Lung microvascular endothelial cell (primary cell): ENCODE results near the gene ADPRS. TPM values are rescaled to one million over a fixed set of nuclear protein-coding genes. Genes with fewer than 3 reads are reported as not detected.
A peak's percentile ranks its signal among the peaks of the same experiment; 100 is the strongest.

Experiments used
- DNase-seq, 2 donors: peaks; one replicate each; pipeline versions ENCODE4 v3.0.0 to v3.0.0-alpha.2; 2010; ENCODE audit warnings: low read depth in 2 of 2
- total RNA-seq: library from RNA; depleted of rRNA; stranded (reverse); fragments of >200 nt; gene quantifications from 2 replicates; pipeline ENCODE4 v1.2.1, GENCODE V29; 2014

ADPRS gene
- total RNA-seq, 1 donor from 2014 or later, result 38.1 TPM

DNA sequence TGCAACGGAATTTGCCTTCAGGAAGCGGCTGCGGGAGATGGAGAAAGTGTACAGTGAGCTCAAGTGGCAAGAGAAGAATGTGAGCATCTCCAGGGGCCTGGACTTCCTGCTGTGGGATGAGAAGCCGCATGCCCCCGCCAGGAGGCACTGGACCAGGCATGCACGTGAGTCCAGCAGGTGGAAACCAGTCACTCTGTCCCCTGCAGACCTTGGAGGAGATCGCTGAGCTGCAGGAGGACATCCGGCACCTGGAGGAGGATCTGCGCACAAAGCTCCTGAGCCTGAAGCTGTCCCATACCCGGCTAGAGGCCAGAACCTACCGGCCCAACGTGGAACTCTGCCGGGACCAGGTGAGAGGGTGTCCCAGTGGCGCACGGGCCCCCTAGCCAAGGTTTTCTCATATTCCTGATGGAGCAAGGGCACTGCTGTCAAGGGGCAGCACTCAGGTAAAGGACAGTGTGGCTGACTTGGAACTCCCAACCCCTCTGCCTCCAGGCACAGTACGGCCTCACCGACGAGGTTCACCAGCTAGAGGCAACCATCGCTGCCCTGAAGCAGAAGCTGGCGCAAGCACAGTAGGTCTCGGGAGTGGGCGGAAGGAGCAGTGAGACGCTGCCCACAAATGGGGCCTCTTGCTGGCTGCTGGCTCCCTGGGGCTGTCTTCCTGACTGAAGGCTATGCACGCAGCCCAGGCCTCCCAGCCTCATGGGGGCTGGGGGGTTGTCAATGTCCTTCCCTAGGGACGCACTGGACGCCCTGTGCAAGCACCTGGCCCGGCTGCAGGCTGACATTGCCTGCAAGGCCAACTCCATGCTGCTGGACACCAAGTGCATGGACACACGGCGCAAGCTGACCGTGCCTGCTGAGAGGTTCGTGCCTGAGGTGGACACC, 1.2 kb upstream of the ADPRS start:
- DNase-seq, result no peak

GRCh38 chr1:36088265-36088576, 471 bp upstream of the ADPRS start:
- no peak for DNase-seq

- peak; percentile 63 to 78 for DNase-seq
These were observed 865 bp downstream of the ADPRS start for GRCh38 chr1:36089393-36090121.

DNA sequence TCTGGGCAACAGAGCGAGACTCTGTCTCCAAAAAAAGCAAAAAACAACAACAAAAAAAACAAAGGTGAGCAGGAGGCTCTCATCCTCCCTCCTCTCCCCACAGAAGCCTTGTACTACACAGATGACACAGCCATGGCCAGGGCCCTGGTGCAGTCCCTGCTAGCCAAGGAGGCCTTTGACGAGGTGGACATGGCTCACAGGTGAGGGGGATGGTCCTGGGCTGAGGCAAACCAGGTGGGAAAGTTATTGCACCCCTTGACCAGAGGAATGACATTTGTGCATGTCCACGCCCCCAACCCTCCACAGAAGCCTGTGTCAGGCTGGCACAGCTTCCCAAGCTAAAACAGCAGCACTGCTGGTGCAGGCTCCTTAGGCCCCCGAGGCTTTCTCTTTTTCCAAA, 2.4 kb downstream of the ADPRS start:
- no peak for DNase-seq

- no peak for DNase-seq
These were observed 3.0 kb downstream of the ADPRS start for GRCh38 chr1:36091698-36092097.

DNA sequence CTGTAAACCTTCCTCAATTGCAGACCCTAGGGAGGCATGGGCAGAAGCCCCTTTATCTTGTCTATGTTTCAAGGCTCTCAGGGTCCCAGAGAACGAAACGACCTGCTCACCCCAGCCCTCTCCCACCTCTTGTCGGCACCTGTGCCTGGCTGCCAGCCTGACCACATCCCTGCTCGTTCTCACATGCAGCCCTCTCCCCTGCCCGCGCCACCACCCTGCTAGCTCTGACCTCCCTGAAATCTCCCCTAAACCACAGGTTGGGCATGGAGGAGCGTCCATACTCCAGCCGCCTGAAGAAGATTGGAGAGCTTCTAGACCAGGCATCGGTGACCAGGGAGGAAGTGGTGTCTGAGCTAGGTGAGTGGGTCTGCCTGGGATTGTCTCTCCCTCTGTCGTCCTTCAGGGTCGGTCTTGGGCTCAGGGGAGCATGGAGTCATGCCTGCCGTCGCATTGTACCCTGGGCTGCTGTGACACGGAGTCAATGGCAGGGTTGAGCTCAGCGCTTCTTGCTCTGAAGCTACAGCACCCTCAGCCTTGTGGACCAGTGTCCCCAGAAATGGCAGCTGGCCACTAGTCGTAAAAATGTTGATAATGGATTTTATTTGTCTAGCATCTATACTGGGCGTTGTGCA, 3.6 kb downstream of the ADPRS start:
- no peak for DNase-seq

DNA sequence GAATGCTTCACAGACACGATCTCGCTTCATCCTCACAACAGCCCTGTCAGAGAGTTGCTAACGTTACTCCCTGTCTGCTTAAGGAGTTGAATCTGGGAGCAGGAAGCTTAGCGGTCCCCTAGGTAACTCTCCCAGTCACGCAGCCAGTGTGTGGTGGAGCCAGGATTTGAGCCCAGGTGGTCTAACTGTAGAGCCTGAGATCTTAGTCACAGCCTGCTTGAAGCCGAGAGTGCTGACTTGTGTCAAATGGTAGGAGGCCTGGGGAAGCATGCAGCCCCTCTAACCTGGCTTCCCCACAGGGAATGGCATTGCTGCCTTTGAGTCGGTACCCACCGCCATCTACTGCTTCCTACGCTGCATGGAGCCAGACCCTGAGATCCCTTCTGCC, 4.1 kb downstream of the ADPRS start:
- DNase-seq, result no peak

GRCh38 chr1:36093226-36093625, 4.5 kb downstream of the ADPRS start:
- DNase-seq, result no peak

DNA sequence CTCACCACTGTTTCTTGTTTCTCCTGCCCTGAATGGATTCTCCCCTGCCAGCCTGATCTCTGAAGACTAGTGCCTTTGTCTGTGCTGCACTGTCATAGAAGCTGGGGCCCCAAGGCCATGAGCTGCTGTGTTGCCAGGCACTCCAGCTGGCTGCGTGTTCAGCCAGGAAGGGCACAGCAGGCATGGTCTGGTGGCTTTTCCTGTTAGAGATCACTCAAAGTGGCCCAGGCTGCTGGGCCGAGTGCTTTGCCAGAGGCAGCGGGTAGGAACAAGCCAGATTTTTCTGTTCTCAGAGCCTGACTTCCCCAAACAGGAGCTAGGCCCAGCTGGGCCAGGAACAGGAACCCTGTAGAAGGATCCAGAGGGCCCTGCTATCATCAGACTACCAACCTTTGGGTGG, 5.2 kb downstream of the ADPRS start:
- DNase-seq, result no peak

DNA sequence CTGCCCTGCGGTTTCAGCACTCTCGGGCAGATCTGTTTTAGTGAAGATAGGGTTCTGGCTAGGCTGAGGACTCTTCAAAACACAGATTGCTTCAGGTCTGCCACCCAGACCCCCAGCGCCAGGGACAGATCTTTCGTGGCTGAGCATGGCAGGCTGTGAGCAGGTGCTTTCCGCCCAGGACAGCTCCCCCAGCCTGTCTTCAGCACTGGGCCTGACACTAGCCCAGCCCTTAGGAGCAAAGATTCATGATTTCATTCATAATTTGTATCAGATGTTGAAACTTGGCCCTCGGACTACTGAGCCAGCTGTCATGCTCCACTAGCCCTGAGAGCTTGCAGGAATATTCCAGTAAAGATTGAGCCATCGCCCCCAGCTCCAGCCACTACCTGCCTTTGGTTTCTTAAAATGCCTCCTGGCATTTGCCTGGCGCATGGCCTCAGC, 5.9 kb downstream of the ADPRS start:
- no peak for DNase-seq

GRCh38 chr1:36095760-36096405, 7.2 kb downstream of the ADPRS start:
- peak in 1 of 2 donors; percentile 53 for DNase-seq

- peak in 1 of 2 donors; percentile 23 for DNase-seq
These were observed 8.1 kb downstream of the ADPRS start for GRCh38 chr1:36096500-36097432.

DNA sequence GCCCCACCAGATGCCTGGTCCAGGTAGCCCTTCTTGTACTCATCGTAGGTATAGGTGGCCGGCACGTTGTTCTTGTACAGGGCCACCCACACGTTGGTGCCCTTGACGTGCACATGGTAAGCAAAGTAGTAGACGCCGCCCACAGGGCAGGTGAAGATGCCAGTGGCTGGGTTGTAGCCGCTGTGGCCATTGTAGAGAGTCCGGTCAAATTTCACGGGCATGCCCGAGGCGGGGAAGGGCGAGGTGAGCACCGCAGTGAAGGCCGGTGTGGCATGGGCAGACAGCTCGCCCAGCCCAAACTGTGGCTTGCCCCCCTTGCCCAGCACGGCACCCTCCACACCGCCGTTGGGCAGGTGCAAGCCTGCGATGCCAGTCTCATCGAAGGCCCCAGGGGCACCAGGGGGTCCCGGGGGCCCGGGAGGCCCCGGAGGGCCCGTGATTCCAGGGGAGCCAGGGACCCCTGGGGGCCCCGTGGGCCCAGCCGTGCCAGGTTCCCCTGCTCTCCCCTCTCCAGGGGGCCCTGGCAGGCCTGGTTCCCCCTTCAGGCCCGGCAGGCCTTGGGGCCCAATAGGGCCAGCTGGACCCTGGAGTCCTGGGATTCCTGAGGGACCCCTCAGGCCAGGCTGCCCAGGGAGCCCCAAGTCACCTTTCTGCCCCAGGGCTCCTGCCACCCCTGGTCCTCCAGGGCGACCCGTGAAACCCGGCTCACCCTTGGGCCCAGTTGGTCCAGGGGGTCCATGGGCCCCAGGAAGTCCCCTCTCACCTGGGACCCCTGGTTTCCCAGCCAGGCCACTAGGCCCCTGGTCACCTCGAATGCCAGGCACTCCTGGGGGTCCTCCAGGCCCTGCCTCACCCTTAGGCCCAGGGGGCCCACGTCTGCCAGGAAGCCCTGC, 9.2 kb downstream of the ADPRS start:
- no peak for DNase-seq

DNA sequence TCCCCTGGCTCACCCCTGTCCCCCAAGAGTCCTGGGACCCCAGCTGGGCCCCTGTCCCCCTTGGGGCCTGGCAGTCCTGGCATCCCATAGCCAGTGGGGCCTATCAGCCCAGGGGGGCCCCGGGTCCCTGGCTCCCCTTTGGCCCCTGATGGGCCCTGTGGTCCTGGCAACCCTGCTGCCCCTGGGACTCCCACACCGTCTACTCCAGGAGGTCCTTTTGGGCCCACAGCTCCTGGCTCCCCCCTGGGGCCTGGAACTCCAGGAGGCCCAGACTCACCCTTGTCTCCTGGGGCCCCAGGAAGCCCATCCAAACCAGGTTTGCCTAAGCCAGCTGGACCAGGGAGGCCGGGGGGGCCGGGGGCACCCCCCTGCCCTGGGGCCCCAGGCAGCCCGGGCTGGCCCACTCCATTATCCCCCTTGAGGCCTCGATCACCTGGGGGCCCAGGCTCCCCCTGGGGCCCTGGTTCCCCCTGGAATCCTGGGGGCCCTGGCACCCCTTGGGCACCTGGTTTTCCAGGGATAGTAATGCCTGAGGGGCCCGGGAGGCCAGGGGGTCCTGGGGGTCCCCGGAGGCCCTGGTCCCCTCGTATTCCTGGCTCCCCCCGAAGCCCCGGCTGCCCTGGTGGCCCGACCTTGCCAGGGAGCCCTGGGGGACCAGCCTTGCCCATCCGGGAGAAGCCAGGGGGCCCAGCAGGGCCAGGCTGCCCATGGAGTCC, 10.1 kb downstream of the ADPRS start:
- no peak for DNase-seq

GRCh38 chr1:36099681-36100341, 11.1 kb downstream of the ADPRS start:
- DNase-seq, result peak; percentile 76 to 82

- no peak for DNase-seq
These were observed 11.7 kb downstream of the ADPRS start for GRCh38 chr1:36100376-36100775.

DNA sequence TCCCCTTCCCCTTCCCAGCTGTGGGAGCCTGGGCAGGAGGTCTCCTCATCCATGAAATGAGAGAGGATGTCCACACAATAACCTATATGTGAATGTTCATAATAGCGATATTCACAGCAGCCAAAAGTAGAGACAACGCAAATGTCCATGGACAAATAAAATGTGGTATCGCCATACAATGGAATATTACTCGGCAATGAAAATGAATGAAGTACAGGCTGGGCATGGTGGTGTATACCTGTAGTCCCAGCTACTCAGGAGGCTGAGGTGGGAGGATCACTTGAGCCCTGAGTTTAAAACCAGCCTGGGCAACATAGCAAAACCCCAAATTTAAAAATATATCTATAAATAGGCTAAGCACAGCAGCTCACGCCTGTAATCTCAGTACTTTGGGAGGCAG, 12.9 kb downstream of the ADPRS start:
- no peak for DNase-seq

DNA sequence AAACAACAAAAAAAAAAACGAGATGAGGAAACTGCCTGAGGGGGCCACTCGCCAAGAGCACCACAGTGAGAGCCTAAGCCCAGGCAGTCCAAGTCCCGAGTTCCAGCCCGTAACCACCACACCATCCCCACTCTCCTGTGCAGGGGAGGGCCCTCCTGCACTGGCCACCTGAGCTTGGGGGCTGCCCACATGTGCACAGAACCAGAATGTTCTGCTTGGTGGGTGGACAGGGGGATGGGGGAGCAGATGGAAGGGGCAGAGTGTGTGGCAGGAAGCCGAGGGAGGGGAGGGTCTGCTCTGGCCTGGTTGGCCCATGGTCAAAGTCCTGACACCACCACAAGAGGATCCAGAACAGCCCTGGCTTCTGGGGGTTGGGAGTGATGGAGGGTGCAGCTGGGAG, 17.6 kb downstream of the ADPRS start:
- no peak for DNase-seq

DNA sequence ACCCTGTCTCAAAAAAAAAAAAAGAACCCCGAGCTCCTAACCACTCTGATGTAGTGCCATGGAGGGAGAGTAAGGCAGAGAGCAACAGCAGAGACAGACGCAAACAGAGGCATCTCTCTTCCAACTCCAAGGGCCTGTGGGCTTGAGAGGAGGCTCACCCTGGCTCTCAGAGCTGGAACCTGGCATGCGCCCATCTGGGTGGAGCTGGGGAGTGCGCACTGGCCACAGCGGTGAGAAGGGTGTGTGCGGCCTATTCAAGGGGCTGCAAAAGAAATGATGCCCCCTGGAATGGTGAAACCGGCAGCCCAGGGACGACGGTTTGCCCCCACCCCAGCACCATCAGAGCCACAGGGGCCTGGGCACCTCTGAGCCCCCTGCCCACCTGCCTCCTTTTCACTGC, 18.7 kb downstream of the ADPRS start:
- DNase-seq, result no peak
